CD4-positive, alpha-beta T cell (primary cell): ENCODE results near the gene JDP2. TPM values are rescaled to one million over a fixed set of nuclear protein-coding genes. Genes with fewer than 3 reads are reported as not detected.

Source experiments
- ATAC-seq: fragments of 200-7000 bp; cut with Tn5 transposase; one replicate; pipeline ENCODE4 v1.10.0; 2022; ENCODE audit warnings: mild to moderate bottlenecking; ENCODE audit not compliant: poor library complexity
- CTCF ChIA-PET: fragments of 350-600 bp; sonication (Branson Sonifier 250); formaldehyde crosslinking; loops from one replicate; lab custom pipeline; 2021; ENCODE audit warnings: antibody characterized with exemption, inconsistent platforms; lab: Charles Lee
- POLR2A ChIA-PET: fragments of 350-600 bp; sonication (Branson Sonifier 250); formaldehyde crosslinking; loops from one replicate; lab custom pipeline; 2021; ENCODE audit warnings: antibody characterized with exemption, inconsistent platforms; lab: Charles Lee
- DNase-seq, 14 experiments: peaks; one replicate each; pipeline ENCODE4 v3.0.0-alpha.2; 2013 to 2020; ENCODE audit warnings: mixed read lengths in 2 of 14
- H3K27ac ChIP-seq, 2 donors: one replicate each; pipeline versions ENCODE4 v1.5.1 to v1.7.0; 2013; ENCODE audit warnings: low read length in 2 of 2, low read depth in 1 of 2, mild to moderate bottlenecking in 1 of 2
- H3K27me3 ChIP-seq, 2 experiments: 1 replicate in 1 of 2; 2 replicates in 1 of 2; pipeline versions ENCODE4 v1.6.1 to v1.7.0; 2013; ENCODE audit warnings: low read length in 2 of 2, control low read depth in 1 of 2, mild to moderate bottlenecking in 1 of 2, moderate library complexity in 1 of 2; ENCODE audit not compliant: insufficient read depth in 2 of 2, control insufficient read depth in 1 of 2
- H3K36me3 ChIP-seq: one replicate; pipeline ENCODE4 v1.6.1; 2013; ENCODE audit warnings: low read length, control low read depth; ENCODE audit not compliant: insufficient read depth
- H3K4me1 ChIP-seq: one replicate; pipeline ENCODE4 v1.6.1; 2013; ENCODE audit warnings: low read length, control low read depth; ENCODE audit not compliant: insufficient read depth
- H3K4me3 ChIP-seq: one replicate; pipeline ENCODE4 v1.5.1; 2013; ENCODE audit warnings: mild to moderate bottlenecking, low read length, moderate library complexity
- H3K9me3 ChIP-seq, 2 experiments: 1 replicate in 1 of 2; 2 replicates in 1 of 2; pipeline versions ENCODE4 v1.6.1 to v1.7.0; 2013; ENCODE audit warnings: low read length in 2 of 2, mild to moderate bottlenecking in 2 of 2, control low read depth in 1 of 2, moderate library complexity in 1 of 2; ENCODE audit not compliant: control insufficient read depth in 1 of 2, insufficient read depth in 1 of 2
- H3K27ac Mint-ChIP-seq: one replicate; pipeline ENCODE4 v1.8.0; 2020; ENCODE audit warnings: mixed read lengths
- H3K27me3 Mint-ChIP-seq: one replicate; pipeline ENCODE4 v1.8.0; 2021; ENCODE audit warnings: mixed read lengths
- H3K36me3 Mint-ChIP-seq: one replicate; pipeline ENCODE4 v1.8.0; 2021; ENCODE audit warnings: low read depth, mixed read lengths
- H3K4me1 Mint-ChIP-seq: one replicate; pipeline ENCODE4 v1.8.0; 2021; ENCODE audit warnings: low read depth, mixed read lengths
- H3K4me3 Mint-ChIP-seq: one replicate; pipeline ENCODE4 v1.8.0; 2020; ENCODE audit warnings: mild to moderate bottlenecking, mixed read lengths
- H3K9me3 Mint-ChIP-seq: one replicate; pipeline ENCODE4 v1.8.0; 2020; ENCODE audit warnings: mixed read lengths
- intact Hi-C, 2 experiments: fragments of 100-400 bp; cut with DNase I in 1 of 2; cut with micrococcal nuclease in 1 of 2; formaldehyde crosslinking; loops; one replicate each; pipeline versions ENCODE4 v1.15.1 to v1.9.0; 2023 to 2025; cut with DNase I, micrococcal nuclease
- total RNA-seq, 174 experiments: library from RNA in 2 of 174; stranded (reverse) in 2 of 174; gene quantifications; one replicate each; pipeline ENCODE4 v1.2.3 and lab custom pipeline; 2021 to 2026
- TF ChIP-seq, protein P1 (sequence below): fragments of 200-600 bp; IDR thresholded peaks from one replicate; pipeline ENCODE4 v1.8.0; 2022; ENCODE audit warnings: antibody characterized with exemption, mild to moderate bottlenecking

JDP2 gene
- total RNA-seq, 2 experiments from 2014 or later: 1.1 to 1.2 TPM

DNA sequence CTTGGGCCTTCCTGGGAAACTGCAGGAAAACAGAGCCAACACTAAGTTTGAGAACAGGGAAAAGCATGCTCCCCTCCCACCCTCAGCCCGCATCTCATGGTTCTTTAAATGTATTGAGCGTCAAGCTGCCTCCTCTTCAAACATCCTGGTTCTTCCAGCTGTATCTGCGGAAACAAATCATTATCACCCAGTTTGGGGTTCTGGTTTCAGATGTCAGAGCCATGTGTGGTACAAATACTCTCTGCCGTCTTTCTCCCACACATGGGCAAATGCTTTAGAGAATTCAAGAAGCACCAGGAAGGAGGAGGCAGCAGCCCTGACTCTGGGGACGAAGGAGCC, 29.1 kb downstream of the JDP2 start:
- intact Hi-C loops: no loop called here
- no peaks in the 10 kb centered on the region for H3K27me3 Mint-ChIP-seq
- Histone ChIP-seq H3K4me1 (peaks cover 7% of the 10 kb centered on the region), H3K4me3 (no peak overlapping the region), H3K27ac (no peak overlapping the region), H3K27me3 (no peaks in the 10 kb centered on the region), H3K36me3 (no peaks in the 10 kb centered on the region), H3K9me3 (no peaks in the 10 kb centered on the region)
- no peak overlapping the region for H3K4me3 Mint-ChIP-seq
- ChIA-PET POLR2A (no interaction called here), CTCF (no interaction called here)
- TF ChIP-seq, protein P1, sequence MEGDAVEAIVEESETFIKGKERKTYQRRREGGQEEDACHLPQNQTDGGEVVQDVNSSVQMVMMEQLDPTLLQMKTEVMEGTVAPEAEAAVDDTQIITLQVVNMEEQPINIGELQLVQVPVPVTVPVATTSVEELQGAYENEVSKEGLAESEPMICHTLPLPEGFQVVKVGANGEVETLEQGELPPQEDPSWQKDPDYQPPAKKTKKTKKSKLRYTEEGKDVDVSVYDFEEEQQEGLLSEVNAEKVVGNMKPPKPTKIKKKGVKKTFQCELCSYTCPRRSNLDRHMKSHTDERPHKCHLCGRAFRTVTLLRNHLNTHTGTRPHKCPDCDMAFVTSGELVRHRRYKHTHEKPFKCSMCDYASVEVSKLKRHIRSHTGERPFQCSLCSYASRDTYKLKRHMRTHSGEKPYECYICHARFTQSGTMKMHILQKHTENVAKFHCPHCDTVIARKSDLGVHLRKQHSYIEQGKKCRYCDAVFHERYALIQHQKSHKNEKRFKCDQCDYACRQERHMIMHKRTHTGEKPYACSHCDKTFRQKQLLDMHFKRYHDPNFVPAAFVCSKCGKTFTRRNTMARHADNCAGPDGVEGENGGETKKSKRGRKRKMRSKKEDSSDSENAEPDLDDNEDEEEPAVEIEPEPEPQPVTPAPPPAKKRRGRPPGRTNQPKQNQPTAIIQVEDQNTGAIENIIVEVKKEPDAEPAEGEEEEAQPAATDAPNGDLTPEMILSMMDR: no peak
- no peaks in the 10 kb centered on the region for H3K9me3 Mint-ChIP-seq
- DNase-seq (no peak), ATAC-seq (no peak)
- H3K27ac Mint-ChIP-seq: no peak overlapping the region
- no peaks in the 10 kb centered on the region for H3K4me1 Mint-ChIP-seq
- H3K36me3 Mint-ChIP-seq: no peaks in the 10 kb centered on the region

DNA sequence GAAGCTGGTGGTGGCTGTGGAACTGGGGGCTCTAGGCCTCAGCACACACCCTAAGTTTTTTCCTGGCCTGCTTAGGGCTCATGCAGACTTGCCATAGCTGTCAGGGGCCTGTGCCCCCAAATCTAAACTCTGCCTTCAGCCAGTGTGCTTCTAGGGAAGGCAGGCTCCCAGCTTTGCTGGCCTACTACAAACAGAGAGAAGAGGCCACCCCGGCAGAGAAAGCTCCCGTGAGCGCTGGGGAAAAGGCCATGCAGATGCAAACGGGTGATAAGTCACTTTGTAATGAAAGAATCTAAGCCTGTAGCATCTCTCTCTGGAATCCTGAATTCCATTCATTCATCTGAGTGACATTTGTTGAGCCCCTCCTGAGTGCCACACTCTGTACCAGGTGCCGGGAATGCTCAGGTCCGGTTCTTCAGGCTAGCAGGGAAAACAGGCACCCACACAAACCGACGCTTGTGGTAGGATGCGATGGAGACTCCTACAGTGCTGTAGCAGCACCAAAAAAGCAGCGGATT, 29.9 kb downstream of the JDP2 start:
- no peak overlapping the region for H3K27ac ChIP-seq
- Mint-ChIP-seq H3K27ac (no peak overlapping the region), H3K4me1 (no peaks in the 10 kb centered on the region), H3K27me3 (no peaks in the 10 kb centered on the region), H3K9me3 (no peaks in the 10 kb centered on the region), H3K4me3 (no peak overlapping the region), H3K36me3 (no peaks in the 10 kb centered on the region)
- H3K4me3 ChIP-seq: no peak overlapping the region
- POLR2A ChIA-PET: no interaction called here
- DNase-seq (no peak), ATAC-seq (no peak)
- intact Hi-C loops: no loop called here
- H3K27me3 ChIP-seq: no peaks in the 10 kb centered on the region
- no peaks in the 10 kb centered on the region for H3K36me3 ChIP-seq
- H3K4me1 ChIP-seq: peaks cover 7% of the 10 kb centered on the region
- TF ChIP-seq, protein P1: no peak
- CTCF ChIA-PET: no interaction called here
- H3K9me3 ChIP-seq: no peaks in the 10 kb centered on the region

DNA sequence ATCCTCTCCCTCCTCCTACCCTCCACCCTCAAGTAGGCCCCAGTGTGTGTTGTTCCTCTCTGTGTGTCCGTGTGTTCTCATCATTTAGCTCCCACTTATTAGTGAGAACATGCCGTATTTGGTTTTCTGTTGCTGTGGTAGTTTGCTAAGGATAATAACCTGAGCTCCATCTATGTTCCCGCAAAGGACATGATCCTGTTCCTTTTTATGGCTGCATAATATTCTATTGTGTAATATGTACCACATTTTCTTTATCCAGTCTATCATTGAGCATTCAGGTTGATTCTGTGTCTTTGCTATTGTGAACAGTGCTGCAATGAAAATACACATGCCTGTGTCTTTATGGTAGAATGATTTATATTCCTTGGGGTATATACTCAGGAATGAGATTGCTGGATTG, 30.5 kb downstream of the JDP2 start:
- Histone ChIP-seq H3K9me3 (no peaks in the 10 kb centered on the region), H3K27me3 (no peaks in the 10 kb centered on the region), H3K36me3 (no peaks in the 10 kb centered on the region), H3K4me3 (no peak overlapping the region), H3K4me1 (peaks cover 7% of the 10 kb centered on the region), H3K27ac (no peak overlapping the region)
- Mint-ChIP-seq H3K27ac (no peak overlapping the region), H3K4me1 (no peaks in the 10 kb centered on the region), H3K4me3 (no peak overlapping the region), H3K36me3 (no peaks in the 10 kb centered on the region), H3K9me3 (no peaks in the 10 kb centered on the region), H3K27me3 (no peaks in the 10 kb centered on the region)
- DNase-seq (no peak), ATAC-seq (no peak)
- intact Hi-C loops: no loop called here
- ChIA-PET CTCF (no interaction called here), POLR2A (no interaction called here)
- TF ChIP-seq, protein P1: no peak
